SK-N-SH (cell line): Measurements from ENCODE around the gene MEG3.

ENCODE experiments used
- CHD2 ChIP-seq: fragments of 150-350 bp; IDR thresholded peaks from 2 replicates; pipeline ENCODE4 v1.6.1; 2018; ENCODE audit warnings: low read length; ENCODE audit not compliant: partially characterized antibody
- CTCF ChIP-seq: fragments of 200-600 bp; sonication (generic); IDR thresholded peaks from 2 replicates; pipeline ENCODE4 v1.6.1; 2017; ENCODE audit warnings: antibody characterized with exemption, mild to moderate bottlenecking, moderate library complexity
- EP300 ChIP-seq, 2 experiments: IDR thresholded peaks; 2 replicates each; pipeline versions ENCODE4 v1.4.0 to v1.6.1; 2012; ENCODE audit warnings: borderline replicate concordance in 1 of 2, low read depth in 1 of 2, low read length in 1 of 2
- EZH2phosphoT487 ChIP-seq: fragments of 200-600 bp; sonication (generic); IDR thresholded peaks from 2 replicates; pipeline ENCODE4 v1.6.1; 2017; ENCODE audit warnings: low read depth, mixed run types, mild to moderate bottlenecking, antibody characterized with exemption, moderate library complexity, borderline replicate concordance
- MAX ChIP-seq: IDR thresholded peaks from 2 replicates; pipeline ENCODE4 v1.4.0; 2012; ENCODE audit warnings: low read depth
- POLR2AphosphoS5 ChIP-seq: IDR thresholded peaks from 2 replicates; pipeline ENCODE4 v1.6.1; 2012; ENCODE audit warnings: low read depth, low read length
- REST ChIP-seq: IDR thresholded peaks from 2 replicates; pipeline ENCODE4 v1.6.1; 2012; ENCODE audit warnings: mild to moderate bottlenecking, low read depth, low read length, moderate library complexity
- RFX5 ChIP-seq: IDR thresholded peaks from 2 replicates; pipeline ENCODE4 v1.6.1; 2012; ENCODE audit warnings: mild to moderate bottlenecking, improper control_type of control experiment, low read length
- SIN3A ChIP-seq: IDR thresholded peaks from 2 replicates; pipeline ENCODE4 v1.6.1; 2012; ENCODE audit warnings: low read depth, mild to moderate bottlenecking, low read length, moderate library complexity, borderline replicate concordance
- TEAD4 ChIP-seq: IDR thresholded peaks from 2 replicates; pipeline ENCODE4 v1.4.0; 2012; ENCODE audit warnings: mild to moderate bottlenecking, borderline replicate concordance; ENCODE audit not compliant: insufficient read depth
- TF ChIP-seq, protein P1 (sequence below): fragments of 150-350 bp; IDR thresholded peaks from 2 replicates; pipeline ENCODE4 v1.6.1; 2017; ENCODE audit warnings: antibody characterized with exemption, low read length, low read depth, borderline replicate concordance

DNA sequence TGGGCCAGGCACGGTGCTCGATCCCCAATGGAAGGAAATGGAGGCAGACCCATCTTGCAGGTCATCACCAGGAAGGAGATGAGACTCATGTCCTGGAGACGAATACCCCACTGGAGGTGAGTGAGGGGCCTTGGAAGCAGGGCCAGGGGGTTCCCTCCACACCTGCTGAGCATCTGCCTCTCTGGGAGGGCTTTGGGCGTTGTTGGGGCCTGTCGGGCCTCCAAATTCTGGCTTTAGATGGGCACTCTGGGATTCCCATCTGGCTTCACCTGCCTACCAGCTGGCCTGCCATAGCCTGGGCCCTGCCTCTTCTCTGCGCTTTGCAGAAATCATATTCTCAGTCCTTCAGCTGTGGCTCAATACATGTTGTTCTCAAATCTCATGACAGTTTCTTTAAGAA is 63.7 kb downstream of the MEG3 start:
- TF ChIP-seq CTCF (no peak), RFX5 (no peak), MAX (no peak), EZH2phosphoT487 (no peak), CHD2 (no peak), TEAD4 (no peak), SIN3A (no peak), REST (no peak), POLR2AphosphoS5 (no peak), EP300 (IDR thresholded peaks at IDR 0.05; ENCODE audit: borderline replicate concordance in 1 of 2, low read depth in 1 of 2, low read length in 1 of 2) (no peak)
- TF ChIP-seq, protein P1, sequence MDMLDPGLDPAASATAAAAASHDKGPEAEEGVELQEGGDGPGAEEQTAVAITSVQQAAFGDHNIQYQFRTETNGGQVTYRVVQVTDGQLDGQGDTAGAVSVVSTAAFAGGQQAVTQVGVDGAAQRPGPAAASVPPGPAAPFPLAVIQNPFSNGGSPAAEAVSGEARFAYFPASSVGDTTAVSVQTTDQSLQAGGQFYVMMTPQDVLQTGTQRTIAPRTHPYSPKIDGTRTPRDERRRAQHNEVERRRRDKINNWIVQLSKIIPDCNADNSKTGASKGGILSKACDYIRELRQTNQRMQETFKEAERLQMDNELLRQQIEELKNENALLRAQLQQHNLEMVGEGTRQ: no peak
